Panc1 (cell line): Measurements from ENCODE around the gene CCR5AS.

Experiments
- ATAC-seq: fragments of 200-7000 bp; cut with Tn5 transposase; 2 replicates; pipeline ENCODE4 v1.9.1; 2020; ENCODE audit warnings: mild to moderate bottlenecking, moderate library complexity
- BruUV-seq: library from RNA; stranded (reverse); fragments of 400-500 nt; replicated peaks from 2 replicates; lab custom pipeline; 2021; lab: Mats Ljungman, UMichigan
- CTCF ChIA-PET: fragments of 300-600 bp; sonication (Branson Sonifier 250); formaldehyde crosslinking; loops from one replicate; lab custom pipeline; 2022; ENCODE audit warnings: antibody characterized with exemption; lab: Charles Lee
- POLR2A ChIA-PET: fragments of 300-600 bp; sonication (Branson Sonifier 250); formaldehyde crosslinking; loops from one replicate; lab custom pipeline; 2022; ENCODE audit warnings: antibody characterized with exemption; lab: Charles Lee
- DNase-seq: peaks from one replicate; pipeline ENCODE4 v3.0.0-alpha.2; 2010; ENCODE audit warnings: low read depth, low spot score
- H3K27ac ChIP-seq: 2 replicates; pipeline ENCODE4 v1.5.1; 2011; ENCODE audit warnings: mild to moderate bottlenecking, low read length, inconsistent platforms
- H3K27me3 ChIP-seq: fragments of 200-500 bp; sonication (Bioruptor generic); 2 replicates; pipeline ENCODE4 v1.6.0; 2014; ENCODE audit warnings: low read length, inconsistent platforms; ENCODE audit not compliant: control insufficient read depth, insufficient read depth
- H3K36me3 ChIP-seq: fragments of 200-500 bp; sonication (Bioruptor generic); 2 replicates; pipeline ENCODE4 v1.5.1; 2014; ENCODE audit warnings: inconsistent platforms, mild to moderate bottlenecking, low read length, moderate library complexity; ENCODE audit not compliant: control insufficient read depth, insufficient read depth
- H3K4me1 ChIP-seq: 2 replicates; pipeline ENCODE4 v1.5.1; 2011; ENCODE audit warnings: inconsistent platforms, mild to moderate bottlenecking, low read length, moderate library complexity; ENCODE audit not compliant: control insufficient read depth, insufficient read depth
- H3K4me3 ChIP-seq, 2 experiments: 2 replicates each; pipeline ENCODE4 v1.5.1; 2011 to 2012; ENCODE audit warnings: low read depth in 2 of 2, low read length in 2 of 2, mild to moderate bottlenecking in 2 of 2, inconsistent platforms in 1 of 2, moderate library complexity in 1 of 2
- H3K9me3 ChIP-seq: fragments of 200-500 bp; sonication (Bioruptor generic); 2 replicates; pipeline ENCODE4 v1.5.1; 2014; ENCODE audit warnings: low read depth, mild to moderate bottlenecking, inconsistent platforms, low read length, moderate library complexity; ENCODE audit not compliant: control insufficient read depth, insufficient read depth
- CTCF ChIP-seq: fragments of 450-650 bp; IDR thresholded peaks from 2 replicates; pipeline ENCODE4 v1.5.1; 2017; ENCODE audit warnings: mild to moderate bottlenecking
- POLR2AphosphoS5 ChIP-seq: IDR thresholded peaks from 2 replicates; pipeline ENCODE4 v1.6.1; 2012; ENCODE audit warnings: mild to moderate bottlenecking, low read depth, low read length, moderate library complexity
- SIN3A ChIP-seq: IDR thresholded peaks from 2 replicates; pipeline ENCODE4 v1.6.1; 2012; ENCODE audit warnings: low read depth, mild to moderate bottlenecking, low read length, moderate library complexity, borderline replicate concordance; ENCODE audit not compliant: insufficient read depth
- TCF7L2 ChIP-seq: IDR thresholded peaks from 2 replicates; pipeline ENCODE4 v1.6.1; 2011; ENCODE audit warnings: mild to moderate bottlenecking, low read depth, low read length, inconsistent platforms
- in situ Hi-C: cut with HindIII; loops from 2 replicates; pipeline ENCODE4 v1.10.0; 2016; ENCODE audit warnings: low sequenced_read_pairs, low pct_unique_long_range_greater_than_20kb
- intact Hi-C: fragments of 100-400 bp; cut with micrococcal nuclease; formaldehyde crosslinking; loops from one replicate; pipeline ENCODE4 v1.10.0; 2022; ENCODE audit not compliant: unreplicated experiment
- TF ChIP-seq, protein P1 (sequence below), 2 experiments: IDR thresholded peaks; 2 replicates each; pipeline ENCODE4 v1.6.1; 2011 to 2012; ENCODE audit warnings: low read depth in 2 of 2, control low read depth in 1 of 2, low read length in 1 of 2, mild to moderate bottlenecking in 1 of 2, moderate library complexity in 1 of 2; ENCODE audit not compliant: insufficient read depth in 1 of 2

CCR5AS gene

GRCh38 chr3:46400846-46401245 lies 6.0 kb downstream of the CCR5AS start:
- CTCF ChIA-PET = no interaction called here
- BruUV-seq = no TSS peak
- in situ Hi-C loops = no loop called here

DNA sequence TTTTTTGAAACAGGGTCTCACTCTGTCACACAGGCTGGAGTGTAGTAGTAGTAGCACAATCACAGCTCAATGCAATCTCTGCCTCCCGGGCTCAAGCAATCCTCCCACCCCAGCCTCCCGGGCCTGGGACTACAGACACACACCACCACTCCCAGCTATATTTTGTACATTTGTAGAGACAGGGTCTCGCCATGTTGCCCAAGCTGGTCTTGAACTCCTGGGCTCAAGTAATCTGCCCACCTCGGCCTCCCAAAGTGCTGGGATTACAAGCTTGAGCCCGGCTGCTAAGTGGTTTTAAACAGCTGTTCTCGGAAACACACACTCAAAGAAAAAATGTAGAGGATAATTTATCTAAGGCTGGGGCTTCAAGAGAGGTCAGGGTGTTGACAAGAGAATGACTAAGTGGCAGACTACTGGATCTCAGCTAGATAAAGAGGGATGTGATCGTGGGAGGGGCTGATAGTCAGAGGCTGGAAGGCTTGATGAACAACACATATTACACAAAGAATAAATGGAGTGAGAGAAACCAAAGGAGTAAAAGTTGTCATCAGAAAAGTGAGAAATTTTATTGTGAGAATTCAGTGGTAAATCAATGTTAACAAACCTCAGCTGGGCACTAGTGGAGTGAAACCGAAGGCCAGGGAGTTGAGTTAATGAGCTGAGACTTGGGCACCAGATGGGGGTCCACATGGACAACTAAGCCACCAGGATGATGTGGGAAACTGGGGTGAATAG lies 6.7 kb downstream of the CCR5AS start:
- Histone ChIP-seq H3K27ac (no peak overlapping the region), H3K4me3 (no peak overlapping the region), H3K9me3 (no peaks in the 10 kb centered on the region), H3K27me3 (no peaks in the 10 kb centered on the region), H3K36me3 (no peaks in the 10 kb centered on the region), H3K4me1 (no peaks in the 10 kb centered on the region)
- TF ChIP-seq SIN3A (no peak), CTCF (no peak), TCF7L2 (no peak), POLR2AphosphoS5 (no peak)
- TF ChIP-seq, protein P1, sequence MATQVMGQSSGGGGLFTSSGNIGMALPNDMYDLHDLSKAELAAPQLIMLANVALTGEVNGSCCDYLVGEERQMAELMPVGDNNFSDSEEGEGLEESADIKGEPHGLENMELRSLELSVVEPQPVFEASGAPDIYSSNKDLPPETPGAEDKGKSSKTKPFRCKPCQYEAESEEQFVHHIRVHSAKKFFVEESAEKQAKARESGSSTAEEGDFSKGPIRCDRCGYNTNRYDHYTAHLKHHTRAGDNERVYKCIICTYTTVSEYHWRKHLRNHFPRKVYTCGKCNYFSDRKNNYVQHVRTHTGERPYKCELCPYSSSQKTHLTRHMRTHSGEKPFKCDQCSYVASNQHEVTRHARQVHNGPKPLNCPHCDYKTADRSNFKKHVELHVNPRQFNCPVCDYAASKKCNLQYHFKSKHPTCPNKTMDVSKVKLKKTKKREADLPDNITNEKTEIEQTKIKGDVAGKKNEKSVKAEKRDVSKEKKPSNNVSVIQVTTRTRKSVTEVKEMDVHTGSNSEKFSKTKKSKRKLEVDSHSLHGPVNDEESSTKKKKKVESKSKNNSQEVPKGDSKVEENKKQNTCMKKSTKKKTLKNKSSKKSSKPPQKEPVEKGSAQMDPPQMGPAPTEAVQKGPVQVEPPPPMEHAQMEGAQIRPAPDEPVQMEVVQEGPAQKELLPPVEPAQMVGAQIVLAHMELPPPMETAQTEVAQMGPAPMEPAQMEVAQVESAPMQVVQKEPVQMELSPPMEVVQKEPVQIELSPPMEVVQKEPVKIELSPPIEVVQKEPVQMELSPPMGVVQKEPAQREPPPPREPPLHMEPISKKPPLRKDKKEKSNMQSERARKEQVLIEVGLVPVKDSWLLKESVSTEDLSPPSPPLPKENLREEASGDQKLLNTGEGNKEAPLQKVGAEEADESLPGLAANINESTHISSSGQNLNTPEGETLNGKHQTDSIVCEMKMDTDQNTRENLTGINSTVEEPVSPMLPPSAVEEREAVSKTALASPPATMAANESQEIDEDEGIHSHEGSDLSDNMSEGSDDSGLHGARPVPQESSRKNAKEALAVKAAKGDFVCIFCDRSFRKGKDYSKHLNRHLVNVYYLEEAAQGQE (IDR thresholded peaks at IDR 0.05; ENCODE audit: insufficient read depth in 1 of 2, low read depth in 2 of 2, low read length in 1 of 2) = no peak
- ChIA-PET POLR2A (no interaction called here), CTCF (no interaction called here)
- in situ Hi-C loops (no loop called here), intact Hi-C loops (no loop called here)
- ATAC-seq (no peak), DNase-seq (no peak)
- no TSS peak for BruUV-seq

More at GRCh38 chr3:46400846-46401245, 6.0 kb downstream of the CCR5AS start:
- ATAC-seq = no peak
- Histone ChIP-seq H3K36me3 (no peaks in the 10 kb centered on the region), H3K27ac (no peak overlapping the region), H3K4me1 (no peaks in the 10 kb centered on the region), H3K4me3 (no peak overlapping the region), H3K9me3 (no peaks in the 10 kb centered on the region), H3K27me3 (no peaks in the 10 kb centered on the region)
- intact Hi-C loops = no loop called here
- POLR2A ChIA-PET = no interaction called here
- TF ChIP-seq, protein P1 (IDR thresholded peaks at IDR 0.05; ENCODE audit: insufficient read depth in 1 of 2, low read depth in 2 of 2, low read length in 1 of 2) = no peak
- TF ChIP-seq SIN3A = no peak
- no peak for DNase-seq
